Measurements from ENCODE around the gene DUS2.
"Not testable (repeated sequence)": the region's sequence is repeated elsewhere in the genome, so short reads cannot be mapped to it uniquely, and the experiment has no call there.

The DUS2 gene

DNA sequence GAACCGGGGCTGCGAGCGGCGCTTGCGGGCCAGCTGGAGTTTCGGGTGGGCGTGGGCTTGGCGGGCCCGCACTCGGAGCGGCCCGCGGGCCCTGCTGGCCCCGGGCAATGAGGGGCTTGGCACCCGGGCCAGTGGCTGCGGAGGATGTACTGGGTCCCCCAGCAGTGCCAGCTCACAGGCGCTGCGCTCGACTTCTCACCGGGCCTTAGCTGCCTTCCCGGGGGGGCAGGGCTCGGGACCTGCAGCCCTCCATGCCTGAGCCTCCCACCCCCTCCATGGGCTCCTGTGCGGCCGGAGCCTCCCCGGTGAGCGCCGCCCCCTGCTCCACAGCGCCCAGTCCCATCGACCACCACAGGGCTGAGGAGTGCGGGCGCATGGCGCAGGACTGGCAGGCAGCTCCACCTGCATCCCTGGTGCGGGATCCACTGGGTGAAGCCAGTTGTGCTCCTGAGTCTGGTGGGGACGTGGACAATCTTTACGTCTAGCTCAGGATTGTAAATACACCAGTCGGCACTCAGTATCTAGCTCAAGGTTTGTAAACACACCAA, 24.8 kb upstream of the DUS2 start:
- not testable (repeated sequence) for DNase-seq (ENCODE audit: low read depth in 2 of 3, low spot score in 2 of 3)

DNA sequence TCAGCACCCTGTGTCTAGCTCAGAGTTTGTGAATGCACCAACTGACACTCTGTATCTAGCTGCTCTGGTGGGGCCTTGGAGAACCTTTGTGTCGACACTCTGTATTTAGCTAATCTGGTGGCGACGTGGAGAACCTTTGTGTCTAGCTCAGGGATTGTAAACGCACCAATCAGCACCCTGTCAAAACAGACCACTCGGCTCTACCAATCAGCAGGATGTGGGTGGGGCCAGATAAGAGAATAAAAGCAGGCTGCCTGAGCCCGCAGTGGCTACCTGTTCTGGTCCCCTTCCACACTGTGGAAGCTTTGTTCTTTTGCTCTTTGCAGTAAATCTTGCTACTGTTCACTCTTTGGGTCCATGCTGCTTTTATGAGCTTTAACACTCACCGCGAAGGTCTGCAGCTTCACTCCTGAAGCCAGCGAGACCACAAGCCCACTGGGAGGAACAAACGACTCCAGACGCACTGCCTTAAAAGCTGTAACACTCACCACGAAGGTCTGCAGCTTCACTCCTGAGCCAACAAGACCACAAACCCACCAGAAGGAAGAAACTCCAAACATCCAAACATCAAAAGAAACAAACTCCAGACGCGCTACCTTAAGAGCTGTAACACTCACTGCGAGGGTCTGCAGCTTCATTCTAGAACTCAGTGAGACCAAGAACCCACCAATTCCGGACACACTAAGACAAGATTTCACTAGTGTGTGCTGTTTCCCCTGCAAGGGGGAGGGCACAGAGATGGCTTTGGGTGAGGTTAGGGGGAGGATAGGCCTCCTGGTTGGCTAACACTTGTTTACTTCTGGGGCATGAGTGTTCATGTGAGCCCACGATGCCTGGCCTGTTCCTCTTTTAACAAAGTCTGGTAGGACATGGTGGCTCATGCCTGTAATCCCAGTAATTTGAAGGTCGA, 24.1 kb upstream of the DUS2 start, which contains the start of gene DPEP2:
TSS of gene DPEP2 (minus strand) at position 706 of the 910 bp plus-strand sequence. CDS start 6,272 bp downstream, outside the sequence.
- DNase-seq (ENCODE audit: low read depth in 2 of 3, low spot score in 2 of 3) = not testable (repeated sequence)

DNA sequence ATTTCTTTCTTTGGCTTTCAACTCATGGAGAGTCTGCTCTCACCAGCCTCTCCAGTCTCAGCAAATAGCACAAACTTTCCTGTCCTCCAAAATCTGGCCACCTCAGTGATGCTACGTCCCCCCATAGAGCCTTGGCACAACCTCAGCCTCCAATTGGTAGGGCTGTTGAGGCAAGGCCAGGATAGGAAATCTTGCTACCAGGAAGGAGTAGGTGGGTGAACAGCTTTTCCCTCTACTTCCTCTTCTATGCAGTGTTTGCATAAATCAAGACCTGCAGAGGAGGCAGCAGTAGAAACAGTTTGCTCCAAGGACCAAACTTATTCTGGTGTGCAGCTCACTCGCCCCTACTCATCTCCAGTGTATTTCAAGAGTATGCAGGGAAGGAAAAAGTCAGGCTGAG, 23.1 kb upstream of the DUS2 start:
- DNase-seq (ENCODE audit: low read depth in 2 of 3, low spot score in 2 of 3) = no peak

DNA sequence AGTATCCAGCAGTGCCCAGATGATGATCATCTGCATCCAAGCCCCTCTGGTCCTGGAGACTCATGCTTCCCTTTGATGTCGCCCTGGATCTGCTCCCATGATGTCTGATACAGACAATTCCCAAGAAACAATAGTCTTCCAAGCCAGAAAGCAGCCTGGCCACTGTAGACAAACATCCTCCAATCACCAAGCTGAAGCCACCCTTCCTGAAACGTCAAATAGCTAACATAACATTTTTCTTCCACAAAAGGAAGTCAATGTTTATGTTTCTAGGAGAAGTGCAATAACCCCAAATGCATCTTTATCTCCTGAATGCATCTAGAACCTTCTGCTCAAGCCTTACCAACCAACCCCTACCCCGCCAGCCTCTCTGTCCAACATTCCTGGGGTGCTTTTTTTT, 22.6 kb upstream of the DUS2 start:
- DNase-seq (ENCODE audit: low read depth in 2 of 3, low spot score in 2 of 3) = no peak

DNA sequence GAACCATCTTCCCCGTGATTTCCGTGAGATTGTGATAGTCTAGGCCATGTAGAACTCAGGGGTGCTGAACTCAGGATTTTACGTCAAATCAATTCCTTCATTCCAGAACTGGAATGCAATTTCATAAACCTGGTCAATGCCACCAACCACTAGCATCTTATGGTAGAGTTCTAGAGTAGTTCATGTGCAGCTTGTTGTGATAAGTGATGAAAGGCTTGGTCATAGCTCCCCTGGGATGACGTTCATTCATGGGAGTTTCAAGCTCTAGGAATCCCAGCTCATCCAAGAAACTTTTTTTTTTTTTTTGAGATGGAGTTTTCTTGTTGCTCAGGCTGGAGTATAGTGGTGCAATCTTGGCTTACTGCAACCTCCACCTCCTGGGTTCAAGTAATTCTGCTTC, 20.1 kb upstream of the DUS2 start:
- DNase-seq (ENCODE audit: low read depth in 2 of 3, low spot score in 2 of 3) = no peak

DNA sequence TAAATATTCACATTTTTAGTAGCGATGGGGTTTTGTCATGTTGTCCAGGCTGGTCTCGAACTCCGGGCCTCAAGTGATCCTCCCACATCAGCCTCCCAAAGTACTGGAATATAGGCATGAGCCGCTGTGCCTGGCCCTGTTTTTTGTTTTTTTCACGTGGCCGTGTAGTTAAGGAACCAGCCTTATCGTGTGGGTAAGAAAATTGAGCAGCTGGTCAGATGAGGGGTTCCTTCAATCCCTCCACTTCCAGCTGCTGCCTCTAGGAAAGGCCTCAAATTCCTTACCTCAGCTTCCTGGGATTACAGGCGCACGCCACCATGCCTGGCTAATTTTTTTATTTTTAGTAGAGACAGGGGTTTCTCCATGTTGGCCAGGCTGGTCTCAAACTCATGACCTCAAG, 17.9 kb upstream of the DUS2 start:
- DNase-seq (ENCODE audit: low read depth in 2 of 3, low spot score in 2 of 3) = no peak

DNA sequence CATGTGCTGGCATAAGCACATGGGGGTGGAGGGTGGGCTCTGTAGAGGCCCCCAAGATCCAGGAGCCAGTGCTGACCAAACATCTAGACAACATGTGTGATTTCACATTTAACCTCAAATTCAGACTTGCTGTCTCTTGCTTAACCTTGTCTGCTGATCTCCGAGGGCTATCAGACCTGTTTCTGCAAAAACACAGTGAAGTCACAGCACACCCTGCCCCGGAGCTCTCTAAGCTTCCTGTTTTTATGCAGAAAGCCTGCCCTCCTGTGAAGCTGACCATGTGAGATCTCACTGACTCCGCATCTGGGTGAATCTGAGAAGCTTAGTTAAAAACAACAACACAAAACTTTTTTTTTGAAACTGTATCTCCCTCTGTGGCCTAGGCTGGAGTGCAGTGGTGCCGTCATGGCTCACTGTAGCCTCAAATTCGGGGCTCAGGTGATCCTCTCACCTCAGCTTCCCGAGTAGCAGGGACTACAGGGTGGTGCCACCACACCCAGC, 17.2 kb upstream of the DUS2 start:
- no peak for DNase-seq (ENCODE audit: low read depth in 2 of 3, low spot score in 2 of 3)

DNA sequence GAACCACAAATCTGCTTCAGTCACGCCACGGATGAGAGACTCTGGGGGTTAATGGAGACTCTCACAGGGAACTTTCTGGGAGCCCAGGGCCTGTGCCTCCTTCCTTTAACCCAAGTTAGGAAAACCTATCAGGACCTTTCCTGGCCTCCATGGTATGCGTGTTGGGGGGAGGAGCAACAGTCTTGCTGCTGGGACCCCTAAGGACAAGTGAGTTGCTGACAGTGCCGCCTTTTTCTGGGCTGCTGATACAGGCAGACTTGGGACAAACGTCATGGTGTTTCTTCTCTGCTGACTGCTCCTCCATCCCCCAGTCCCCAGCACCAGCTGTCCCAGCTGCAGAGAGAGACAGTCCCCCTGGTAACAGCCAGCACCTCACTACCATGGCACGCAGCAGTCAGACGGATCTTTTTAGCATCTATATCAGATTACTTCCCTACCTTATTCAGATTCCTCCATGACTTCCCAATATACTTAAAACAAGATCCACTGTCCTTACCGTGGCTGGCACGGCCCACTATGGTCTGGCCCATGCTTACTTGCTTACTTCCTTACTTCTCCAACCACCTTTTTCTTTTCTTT, 13.8 kb upstream of the DUS2 start:
- DNase-seq (ENCODE audit: low read depth in 2 of 3, low spot score in 2 of 3) = no peak

DNA sequence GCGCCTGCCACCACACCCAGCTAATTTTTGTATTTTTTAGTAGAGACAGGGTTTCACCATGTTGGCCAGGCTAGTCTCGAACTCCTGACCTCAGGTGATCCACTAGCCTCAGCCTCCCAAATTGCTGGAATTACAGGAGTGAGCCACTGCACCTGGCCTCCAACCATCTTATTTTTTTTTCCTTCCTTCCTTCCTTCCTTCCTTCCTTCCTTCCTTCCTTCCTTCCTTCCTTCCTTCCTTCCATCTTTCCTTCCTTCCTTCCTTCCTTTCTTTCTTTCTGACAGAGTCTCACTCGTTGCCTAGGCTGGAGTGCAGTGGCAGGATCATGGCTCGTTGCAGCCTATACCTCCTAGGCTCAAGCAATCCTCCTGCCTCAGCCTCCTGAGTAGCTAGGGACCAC, 13.2 kb upstream of the DUS2 start:
- DNase-seq (ENCODE audit: low read depth in 2 of 3, low spot score in 2 of 3) = not testable (repeated sequence)

DNA sequence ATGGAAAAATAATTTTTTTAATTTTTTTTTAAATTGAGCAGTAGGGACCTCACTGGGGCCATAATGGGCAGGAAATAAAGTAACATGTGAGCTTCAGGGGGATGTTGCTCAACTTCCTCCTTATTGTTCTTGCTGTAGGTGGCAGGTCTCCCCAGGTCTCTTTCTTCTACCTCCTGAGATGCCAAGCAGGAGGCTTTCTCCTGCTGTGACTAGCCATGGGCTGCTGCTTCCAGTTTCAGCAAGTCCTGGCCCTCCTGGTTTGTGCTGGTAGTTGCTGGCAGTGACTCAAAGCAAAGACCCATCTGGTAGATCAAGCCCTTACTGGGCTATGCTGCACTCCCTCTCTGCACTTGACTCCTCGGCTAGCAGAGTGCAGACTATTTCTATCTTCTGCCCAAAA, 9.6 kb upstream of the DUS2 start:
- DNase-seq (ENCODE audit: low read depth in 2 of 3, low spot score in 2 of 3) = no peak

DNA sequence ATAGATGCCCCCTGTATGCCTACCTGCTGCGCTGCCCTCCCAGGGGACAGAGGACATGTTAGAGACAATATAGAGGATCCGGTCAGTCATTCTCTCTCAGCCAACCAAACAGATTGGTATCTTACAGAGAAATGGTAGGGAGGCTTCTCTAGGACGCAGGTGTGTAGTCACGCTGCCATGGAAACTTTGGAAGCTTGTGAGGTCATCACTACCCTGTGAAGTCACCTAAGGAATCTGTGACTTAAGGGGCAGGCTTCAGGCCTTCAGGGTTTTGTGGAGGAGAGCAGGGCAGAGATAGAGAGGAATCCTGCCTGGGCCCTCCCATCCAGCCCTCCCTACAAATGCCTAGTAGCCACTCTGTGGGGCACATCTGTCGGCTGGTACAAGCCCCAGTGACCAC, 7.4 kb upstream of the DUS2 start, which contains the start of gene DPEP2NB:
TSS of gene DPEP2NB (minus strand) at position 231 of the 400 bp plus-strand sequence. CDS start at position 90, 141 bp downstream.
- DNase-seq (ENCODE audit: low read depth in 2 of 3, low spot score in 2 of 3) = no peak

DNA sequence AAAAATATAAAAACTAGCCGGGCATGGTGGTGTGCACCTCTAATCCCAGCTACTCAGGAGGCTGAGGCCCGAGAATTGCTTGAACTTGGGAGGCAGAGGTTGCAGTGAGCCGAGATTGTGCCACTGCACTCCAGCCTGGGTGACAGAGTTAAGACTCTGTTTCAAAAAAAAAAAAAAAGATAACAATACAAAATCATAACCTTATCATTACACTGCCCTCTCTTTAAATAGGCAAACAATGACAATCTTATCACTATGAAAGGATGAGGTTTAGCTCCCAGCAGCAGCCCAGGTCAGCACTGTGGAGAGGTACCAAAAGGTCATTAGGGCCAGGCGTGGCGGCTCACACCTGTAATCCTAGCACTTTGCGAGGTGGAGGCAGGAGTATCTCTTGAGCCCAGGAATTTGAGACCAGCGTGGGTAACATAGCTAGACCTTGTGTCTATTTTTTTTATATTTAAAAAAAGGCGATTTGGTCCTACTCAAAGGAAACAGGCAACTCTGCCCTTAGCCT, 3.9 kb upstream of the DUS2 start:
- DNase-seq (ENCODE audit: low read depth in 2 of 3, low spot score in 2 of 3) = no peak

DNA sequence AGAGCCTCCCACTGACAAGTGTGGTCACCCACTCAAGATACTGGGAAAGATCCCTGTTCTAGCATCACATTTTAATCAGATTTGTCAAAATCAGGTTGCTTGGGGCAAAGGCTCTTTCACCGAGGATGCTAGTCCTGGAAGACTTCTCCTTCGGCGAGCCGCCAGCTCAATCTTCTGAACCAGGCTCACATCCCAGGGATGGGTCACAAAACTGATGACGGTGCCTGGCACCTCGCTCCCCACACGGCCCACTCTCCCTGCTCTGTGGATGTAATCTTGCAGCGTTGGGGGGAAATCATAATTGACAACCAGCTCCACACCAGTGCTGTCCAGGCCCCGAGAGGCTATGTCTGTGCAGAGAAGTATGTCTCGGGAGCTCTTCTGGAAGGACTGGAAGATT, 1.6 kb upstream of the DUS2 start:
- no peak for DNase-seq (ENCODE audit: low read depth in 2 of 3, low spot score in 2 of 3)

DNA sequence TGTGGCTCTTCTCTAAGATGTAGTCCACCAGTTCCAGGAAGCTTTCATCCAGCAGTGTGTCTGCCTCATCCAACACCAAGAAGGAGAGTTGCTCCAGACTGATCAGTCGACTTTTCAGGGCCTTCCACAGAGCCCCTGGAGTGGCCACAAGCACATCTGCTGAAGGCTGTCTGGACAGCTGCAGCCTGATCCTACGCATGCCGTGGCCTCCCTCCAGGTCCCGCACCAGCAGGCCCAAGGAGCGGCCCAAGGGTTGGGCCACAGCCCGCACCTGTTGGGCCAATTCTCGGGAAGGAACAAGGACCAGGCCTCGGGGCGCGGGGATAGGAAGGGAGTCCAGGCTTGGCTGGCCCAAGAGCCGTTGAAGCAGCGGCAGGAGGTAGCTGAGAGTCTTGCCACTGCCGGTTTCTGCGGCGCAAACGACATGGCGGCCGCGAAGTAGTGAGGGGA, 781 bp upstream of the DUS2 start:
- no peak for DNase-seq (ENCODE audit: low read depth in 2 of 3, low spot score in 2 of 3)

DNA sequence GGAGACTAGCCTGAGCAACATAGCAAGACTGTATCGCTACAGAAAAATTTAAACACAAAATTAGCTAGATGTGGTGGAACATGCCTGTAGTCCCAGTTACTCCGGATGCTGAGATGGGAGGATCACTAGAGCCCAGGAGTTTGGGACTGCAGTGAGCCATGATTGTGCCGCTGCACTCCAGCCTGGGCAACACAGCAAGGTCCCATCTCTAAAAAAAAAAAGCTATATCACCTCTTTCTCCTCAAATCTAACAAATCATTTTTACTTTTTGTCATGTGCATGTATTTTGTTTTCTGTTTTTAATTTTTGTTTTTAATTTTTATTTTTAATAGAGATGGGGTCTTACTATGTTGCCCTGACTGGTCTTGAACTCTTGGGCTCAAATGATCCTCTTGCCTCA, 5.9 kb downstream of the DUS2 start:
- DNase-seq (ENCODE audit: low read depth in 2 of 3, low spot score in 2 of 3) = no peak

DNA sequence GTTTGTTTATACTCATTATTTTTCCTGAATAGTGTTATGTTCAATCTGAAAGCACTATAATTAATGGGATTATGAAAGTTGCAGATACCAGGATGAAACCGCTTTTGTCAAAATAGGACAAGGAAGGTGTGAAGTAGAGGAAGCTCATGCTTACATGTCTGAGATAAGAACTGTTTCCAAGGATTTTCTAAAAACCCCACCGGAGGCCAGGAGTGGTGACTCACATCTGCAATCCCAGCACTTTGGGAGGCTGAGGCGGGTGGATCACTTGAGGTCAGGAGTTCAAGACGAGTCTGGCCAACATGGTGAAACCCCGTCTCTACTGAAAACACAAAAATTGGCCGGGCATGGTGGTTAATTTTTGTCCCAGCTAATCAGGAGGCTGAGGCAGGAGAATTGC, 7.0 kb downstream of the DUS2 start:
- DNase-seq (ENCODE audit: low read depth in 2 of 3, low spot score in 2 of 3) = not testable (repeated sequence)

DNA sequence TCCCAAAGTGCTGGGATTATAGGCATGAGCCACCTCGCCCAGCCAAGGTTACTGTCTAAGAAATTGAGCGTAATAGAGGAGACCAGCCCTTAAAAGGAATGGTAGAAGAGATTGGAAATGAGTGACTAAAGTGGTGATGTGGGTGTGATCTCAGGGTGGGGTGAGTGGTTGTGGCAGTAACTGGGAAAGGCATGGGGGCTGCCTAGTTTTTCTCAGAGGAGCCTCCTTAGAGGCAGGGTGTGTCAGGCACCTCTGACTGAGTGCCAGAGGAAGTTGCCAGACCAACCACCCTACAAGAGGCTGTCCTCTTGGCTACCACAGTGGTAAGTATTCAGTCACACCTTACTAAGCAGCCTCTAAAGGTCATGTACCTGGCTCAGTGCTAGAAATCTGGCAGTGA, 8.9 kb downstream of the DUS2 start:
- DNase-seq (ENCODE audit: low read depth in 2 of 3, low spot score in 2 of 3) = no peak

DNA sequence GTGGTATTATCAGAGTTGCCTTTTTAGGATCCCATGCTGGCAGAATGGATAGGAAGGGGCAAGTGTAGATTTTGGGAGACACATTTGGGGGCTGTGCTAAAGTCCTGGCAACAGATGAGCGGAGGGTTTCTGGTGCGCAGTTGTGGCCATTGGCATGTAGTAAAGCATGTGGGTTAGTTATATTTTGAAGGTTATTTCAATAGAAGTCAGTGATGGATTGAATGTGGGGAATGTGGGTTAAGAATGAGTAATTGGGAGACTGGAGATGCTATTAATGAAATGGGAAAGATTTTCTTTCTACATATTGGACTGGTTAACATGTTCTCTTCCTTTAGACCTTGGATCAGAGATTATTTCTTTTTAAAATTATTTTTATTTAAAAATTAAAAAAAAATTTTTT, 10.0 kb downstream of the DUS2 start:
- no peak for DNase-seq (ENCODE audit: low read depth in 2 of 3, low spot score in 2 of 3)

DNA sequence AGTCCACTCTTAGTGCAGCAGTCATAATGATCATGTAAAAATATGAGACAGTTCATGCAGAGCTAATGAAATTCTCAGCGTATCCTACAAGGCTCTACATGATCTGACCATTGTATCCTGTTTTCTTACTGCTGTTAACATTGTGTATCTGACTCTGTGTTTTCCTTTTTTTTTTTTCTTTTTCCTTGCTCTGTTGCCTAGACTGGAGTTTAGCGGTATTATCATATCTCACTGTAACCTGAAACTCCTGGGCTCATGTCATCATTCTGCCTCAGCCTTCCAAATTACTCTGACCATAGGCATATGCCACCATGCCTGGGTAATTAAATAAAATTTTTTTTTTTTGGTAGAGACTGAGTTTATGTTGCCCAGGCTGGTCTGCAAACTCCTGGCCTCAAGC, 12.1 kb downstream of the DUS2 start:
- no peak for DNase-seq (ENCODE audit: low read depth in 2 of 3, low spot score in 2 of 3)

DNA sequence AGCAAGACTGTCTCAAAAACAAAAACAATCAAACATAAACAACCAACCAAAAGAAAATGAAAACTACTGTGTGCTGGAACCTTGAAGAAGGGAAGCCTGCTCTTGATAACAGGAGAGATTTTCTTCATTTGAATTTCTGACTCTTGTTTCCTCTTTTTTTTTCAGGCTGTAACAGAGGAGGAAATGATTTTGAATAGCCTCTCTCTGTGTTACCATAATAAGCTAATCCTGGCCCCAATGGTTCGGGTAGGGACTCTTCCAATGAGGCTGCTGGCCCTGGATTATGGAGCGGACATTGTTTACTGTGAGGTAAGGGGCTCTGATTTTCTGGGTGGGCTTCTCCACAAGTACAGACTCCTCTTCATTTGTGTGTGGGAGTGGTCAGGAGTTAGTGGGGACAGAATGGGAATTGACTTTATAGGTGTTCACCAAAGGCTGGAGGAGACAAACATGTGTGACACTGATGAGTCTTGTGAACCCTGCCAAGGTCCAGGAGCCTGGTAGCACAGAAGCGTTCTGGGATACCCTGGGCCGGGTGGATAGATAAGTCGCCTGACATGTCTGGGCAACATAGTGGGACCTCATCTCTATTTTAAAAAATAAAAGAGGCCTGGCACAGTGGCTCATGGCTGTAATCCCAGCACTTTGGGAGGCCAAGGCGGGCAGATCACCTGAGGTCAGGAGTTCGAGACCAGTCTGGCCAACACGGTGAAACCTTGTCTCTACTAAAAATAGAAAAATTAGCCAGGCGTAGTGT, 14.9 kb downstream of the DUS2 start:
- no peak for DNase-seq (ENCODE audit: low read depth in 2 of 3, low spot score in 2 of 3)
